NT2/D1 (cell line): ENCODE measurements around the gene RPL22L1.

Experiments
- SUZ12 ChIP-seq: IDR thresholded peaks from 2 replicates; pipeline ENCODE4 v1.6.1; 2011; ENCODE audit not compliant: insufficient read length, insufficient read depth; ENCODE audit errors: extremely low read depth
- YY1 ChIP-seq: IDR thresholded peaks from 2 replicates; pipeline ENCODE4 v1.6.1; 2011; ENCODE audit not compliant: insufficient read length, insufficient read depth

DNA sequence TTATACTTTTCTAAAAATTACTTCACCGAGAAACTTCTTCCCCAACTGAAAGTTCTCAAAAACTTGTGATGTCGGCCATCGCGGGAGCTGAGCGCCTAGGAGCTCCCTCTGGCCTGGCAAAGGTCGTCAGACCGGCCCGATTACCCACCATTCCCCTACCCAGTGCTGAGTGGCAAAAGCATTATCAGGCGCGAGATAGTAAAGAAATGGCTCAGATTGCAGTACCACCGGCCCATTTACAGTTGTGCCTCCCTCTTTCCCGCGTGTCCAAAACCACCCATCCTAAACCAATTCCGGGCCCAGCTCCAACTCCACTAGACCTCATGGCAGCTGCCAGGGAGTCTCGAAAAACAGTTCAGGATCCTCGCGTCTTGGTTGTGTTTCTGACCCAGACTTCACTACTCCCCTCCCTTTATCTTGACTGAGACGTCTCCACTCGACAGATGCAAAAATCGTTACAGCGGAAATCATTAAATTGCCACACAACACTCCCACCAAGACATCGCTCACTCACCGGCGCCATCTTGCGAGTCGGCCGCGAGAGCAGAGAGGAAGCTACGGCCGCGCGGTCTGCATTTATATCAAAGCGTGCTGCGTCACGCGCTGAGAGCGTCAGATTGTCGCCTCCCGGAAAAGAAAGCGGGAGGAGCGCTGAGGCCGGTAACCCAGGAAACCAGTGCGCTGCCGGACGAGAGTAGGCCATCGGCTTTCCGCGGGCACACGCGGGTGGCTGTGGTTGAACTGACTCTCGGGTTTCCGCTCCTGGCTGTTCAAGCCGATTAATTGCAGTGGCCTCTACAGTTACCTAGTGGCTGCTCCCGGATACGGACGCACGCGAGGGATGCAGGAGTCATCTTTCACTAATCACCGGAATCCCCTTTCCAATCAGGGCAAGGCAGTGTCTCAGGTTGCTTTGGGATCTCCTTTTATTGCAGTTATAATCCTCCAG lies at the start of gene RPL22L1:
- TF ChIP-seq SUZ12 (no peak), YY1 (peak; percentile 66)
